SK-N-SH (cell line): Measurements from ENCODE around the gene ERC1. TPM values are rescaled to one million over a fixed set of nuclear protein-coding genes. Genes with fewer than 3 reads are reported as not detected.

Experiments used
- CTCF ChIA-PET: fragments of 300-600, 350-600 bp; formaldehyde crosslinking; extraction: SDS; loops from one replicate; lab custom pipeline; 2021; lab: Yijun Ruan, JAX
- POLR2A ChIA-PET: fragments of 350-600 bp; sonication (Branson Sonifier 250); formaldehyde crosslinking; extraction: SDS; loops from one replicate; lab custom pipeline; 2020; ENCODE audit warnings: antibody characterized with exemption, inconsistent platforms; lab: Yijun Ruan, JAX
- DNase-seq: peaks from one replicate; pipeline ENCODE4 v3.0.0; 2012
- H2AFZ ChIP-seq: fragments of 200-600 bp; sonication (generic); 2 replicates; pipeline ENCODE4 v1.8.1; 2016; ENCODE audit warnings: antibody characterized with exemption, mild to moderate bottlenecking, low read depth
- H3F3A ChIP-seq: fragments of 200-600 bp; sonication (generic); replicated peaks from 2 replicates; pipeline ENCODE3; 2016; ENCODE audit warnings: antibody characterized with exemption, mild to moderate bottlenecking; ENCODE audit not compliant: insufficient read depth
- H3K27ac ChIP-seq, 2 experiments: fragments of 200-500 bp in 1 of 2; fragments of 200-600 bp in 1 of 2; sonication (Bioruptor generic) in 1 of 2; sonication (generic), shearing (Covaris generic) in 1 of 2; 2 replicates each; pipeline versions ENCODE4 v1.5.1 to v1.6.1; 2014 to 2016; ENCODE audit warnings: low read depth in 2 of 2, inconsistent platforms in 1 of 2, low read length in 1 of 2, mild to moderate bottlenecking in 1 of 2, mixed read lengths in 1 of 2
- H3K27me3 ChIP-seq: fragments of 200-600 bp; sonication (generic), shearing (Covaris generic); 2 replicates; pipeline ENCODE4 v1.6.1; 2016; ENCODE audit warnings: mixed run types; ENCODE audit not compliant: insufficient read depth
- H3K36me3 ChIP-seq, 2 experiments: fragments of 200-500 bp in 1 of 2; fragments of 200-600 bp in 1 of 2; sonication (Bioruptor generic) in 1 of 2; sonication (generic) in 1 of 2; replicated peaks in 1 of 2; 2 replicates each; pipeline versions ENCODE3 to v1.5.1; 2014 to 2016; ENCODE audit warnings: low read length in 1 of 2, mild to moderate bottlenecking in 1 of 2; ENCODE audit not compliant: insufficient read depth in 2 of 2, control insufficient read depth in 1 of 2
- H3K4me1 ChIP-seq, 2 experiments: fragments of 200-500 bp in 1 of 2; fragments of 200-600 bp in 1 of 2; sonication (Bioruptor generic) in 1 of 2; sonication (generic), shearing (Covaris generic) in 1 of 2; 2 replicates each; pipeline versions ENCODE4 v1.5.1 to v1.6.1; 2014 to 2016; ENCODE audit warnings: low read depth in 1 of 2, low read length in 1 of 2, mixed run types in 1 of 2; ENCODE audit not compliant: insufficient read depth in 2 of 2, control insufficient read depth in 1 of 2
- H3K4me2 ChIP-seq: fragments of 200-600 bp; sonication (generic), shearing (Covaris generic); 2 replicates; pipeline ENCODE4 v1.6.1; 2017; ENCODE audit warnings: mixed run types
- H3K4me3 ChIP-seq, 2 experiments: fragments of 200-500 bp in 1 of 2; fragments of 200-600 bp in 1 of 2; sonication (Bioruptor generic) in 1 of 2; sonication (generic), shearing (Covaris generic) in 1 of 2; 2 replicates each; pipeline versions ENCODE4 v1.5.1 to v1.8.1; 2014 to 2016; ENCODE audit warnings: low read depth in 2 of 2, inconsistent platforms in 1 of 2, low read length in 1 of 2, mild to moderate bottlenecking in 1 of 2, mixed read lengths in 1 of 2, moderate library complexity in 1 of 2
- H3K79me2 ChIP-seq: fragments of 200-600 bp; sonication (generic); 2 replicates; pipeline ENCODE4 v1.8.1; 2017; ENCODE audit warnings: mild to moderate bottlenecking; ENCODE audit not compliant: insufficient read depth
- H3K9ac ChIP-seq: fragments of 200-600 bp; sonication (generic); 2 replicates; pipeline ENCODE4 v1.6.1; 2017; ENCODE audit warnings: mixed run types
- H3K9me2 ChIP-seq: fragments of 200-600 bp; sonication (generic); 2 replicates; pipeline ENCODE4 v1.6.1; 2017; ENCODE audit warnings: mixed run types
- H3K9me3 ChIP-seq: fragments of 200-600 bp; sonication (generic); 2 replicates; pipeline ENCODE4 v1.6.1; 2017; ENCODE audit warnings: mixed run types, mild to moderate bottlenecking, moderate library complexity
- H4K20me1 ChIP-seq: fragments of 200-600 bp; sonication (generic); 2 replicates; pipeline ENCODE4 v1.6.1; 2017; ENCODE audit warnings: mild to moderate bottlenecking, mixed run types; ENCODE audit not compliant: insufficient read depth
- CHD2 ChIP-seq: fragments of 150-350 bp; IDR thresholded peaks from 2 replicates; pipeline ENCODE4 v1.6.1; 2018; ENCODE audit warnings: low read length; ENCODE audit not compliant: partially characterized antibody
- ELF1 ChIP-seq: IDR thresholded peaks from 2 replicates; pipeline ENCODE4 v1.4.0; 2012
- FOSL2 ChIP-seq: IDR thresholded peaks from 2 replicates; pipeline ENCODE4 v1.4.0; 2012; ENCODE audit warnings: low read depth, mild to moderate bottlenecking, moderate library complexity, borderline replicate concordance
- FOXM1 ChIP-seq: IDR thresholded peaks from 2 replicates; pipeline ENCODE4 v1.4.0; 2012; ENCODE audit warnings: low read depth, mild to moderate bottlenecking
- GABPA ChIP-seq: IDR thresholded peaks from 2 replicates; pipeline ENCODE4 v1.4.0; 2012; ENCODE audit warnings: low read depth, mild to moderate bottlenecking
- GATA2 ChIP-seq: sonication (generic); formaldehyde crosslinking; IDR thresholded peaks from 2 replicates; pipeline ENCODE4 v1.5.0; 2020; ENCODE audit warnings: mild to moderate bottlenecking, missing genetic modification reagents
- MXI1 ChIP-seq: IDR thresholded peaks from 2 replicates; pipeline ENCODE4 v1.6.1; 2012; ENCODE audit warnings: mild to moderate bottlenecking, low read depth, low read length, improper control_type of control experiment
- NFIC ChIP-seq: IDR thresholded peaks from 2 replicates; pipeline ENCODE4 v1.4.0; 2012; ENCODE audit warnings: borderline replicate concordance
- POLR2AphosphoS5 ChIP-seq: IDR thresholded peaks from 2 replicates; pipeline ENCODE4 v1.6.1; 2012; ENCODE audit warnings: low read depth, low read length
- SMC3 ChIP-seq: IDR thresholded peaks from 2 replicates; pipeline ENCODE4 v1.6.1; 2012; ENCODE audit warnings: low read depth, low read length, improper control_type of control experiment
- YY1 ChIP-seq: IDR thresholded peaks from 2 replicates; pipeline ENCODE4 v1.4.0; 2012; ENCODE audit warnings: low read depth, mild to moderate bottlenecking
- WGBS: methylation state at CpG from one replicate; pipeline ENCODE4 v1.1.6; 2017; ENCODE audit warnings: low lambda C conversion rate; 5-methylcytosine and 5-hydroxymethylcytosine counted together
- polyA plus RNA-seq, 3 experiments: library from polyadenylated mRNA; depleted of rRNA; stranded (reverse); fragments of >200 nt; gene quantifications; 2 replicates each; pipeline ENCODE4 v1.2.3, GENCODE V29; 2012
- TF ChIP-seq, protein P1 (sequence below): IDR thresholded peaks from 2 replicates; pipeline ENCODE4 v1.4.0; 2012; ENCODE audit warnings: low read depth
- TF ChIP-seq, protein P2 (sequence below): fragments of 150-350 bp; IDR thresholded peaks from 2 replicates; pipeline ENCODE4 v1.6.1; 2017; ENCODE audit warnings: antibody characterized with exemption, low read length, low read depth, borderline replicate concordance
- TF ChIP-seq, protein P3 (sequence below): fragments of 150-350 bp; IDR thresholded peaks from 2 replicates; pipeline ENCODE4 v1.6.1; 2016; ENCODE audit warnings: mild to moderate bottlenecking, low read depth, low read length
- TF ChIP-seq, protein P4 (sequence below): IDR thresholded peaks from 2 replicates; pipeline ENCODE4; 2012
- TF ChIP-seq, protein P5 (sequence below): IDR thresholded peaks from 2 replicates; pipeline ENCODE4 v1.4.0; 2012; ENCODE audit warnings: low read depth, borderline replicate concordance
- TF ChIP-seq, protein P6 (sequence below): IDR thresholded peaks from 2 replicates; pipeline ENCODE4 v1.4.0; 2012; ENCODE audit warnings: low read depth, borderline replicate concordance

ERC1 gene
- polyA plus RNA-seq, 1 of the 3 experiments (the other 2 are of a cell fraction): 7.5 TPM

DNA sequence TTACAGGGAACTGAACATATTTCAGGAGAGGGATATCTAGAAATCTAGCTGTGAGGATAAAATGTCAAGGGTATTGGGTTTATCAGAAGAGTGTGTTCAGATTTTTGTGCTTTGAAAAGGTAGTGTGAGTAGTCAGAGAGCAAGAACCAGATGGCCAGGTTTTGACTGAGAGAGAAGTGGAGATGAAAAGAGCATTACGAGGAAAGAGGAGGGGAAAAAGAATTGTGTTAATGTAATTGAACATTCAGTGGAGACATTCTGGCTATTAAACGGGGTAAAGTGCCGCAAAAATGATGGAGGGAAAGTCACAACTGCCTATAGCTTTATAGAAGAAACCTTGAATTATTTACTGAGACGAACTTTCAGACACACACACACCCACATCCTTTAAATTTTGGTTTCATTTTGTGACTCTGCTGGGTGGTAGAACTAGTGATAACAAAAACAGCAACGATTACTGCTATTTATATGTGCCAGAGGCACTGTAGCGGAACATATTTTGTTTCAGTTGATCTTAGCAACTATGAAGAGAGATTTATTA is 213.6 kb downstream of the ERC1 start:
- H3K36me3 ChIP-seq: peaks cover 0 to 7% of the 10 kb centered on the region in 2 experiments
- H2AFZ ChIP-seq: peak overlapping the region; percentile 35
- H3F3A ChIP-seq: peaks cover 18% of the 10 kb centered on the region
- peak overlapping the region; percentile 70 for H3K9ac ChIP-seq
- 23% methylated on average over 6 of the region's 6 CpGs for WGBS
- TF ChIP-seq, protein P1, sequence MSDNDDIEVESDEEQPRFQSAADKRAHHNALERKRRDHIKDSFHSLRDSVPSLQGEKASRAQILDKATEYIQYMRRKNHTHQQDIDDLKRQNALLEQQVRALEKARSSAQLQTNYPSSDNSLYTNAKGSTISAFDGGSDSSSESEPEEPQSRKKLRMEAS: no peak
- TF ChIP-seq, protein P2, sequence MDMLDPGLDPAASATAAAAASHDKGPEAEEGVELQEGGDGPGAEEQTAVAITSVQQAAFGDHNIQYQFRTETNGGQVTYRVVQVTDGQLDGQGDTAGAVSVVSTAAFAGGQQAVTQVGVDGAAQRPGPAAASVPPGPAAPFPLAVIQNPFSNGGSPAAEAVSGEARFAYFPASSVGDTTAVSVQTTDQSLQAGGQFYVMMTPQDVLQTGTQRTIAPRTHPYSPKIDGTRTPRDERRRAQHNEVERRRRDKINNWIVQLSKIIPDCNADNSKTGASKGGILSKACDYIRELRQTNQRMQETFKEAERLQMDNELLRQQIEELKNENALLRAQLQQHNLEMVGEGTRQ: no peak
- no peak for TF ChIP-seq CHD2
- TF ChIP-seq, protein P3, sequence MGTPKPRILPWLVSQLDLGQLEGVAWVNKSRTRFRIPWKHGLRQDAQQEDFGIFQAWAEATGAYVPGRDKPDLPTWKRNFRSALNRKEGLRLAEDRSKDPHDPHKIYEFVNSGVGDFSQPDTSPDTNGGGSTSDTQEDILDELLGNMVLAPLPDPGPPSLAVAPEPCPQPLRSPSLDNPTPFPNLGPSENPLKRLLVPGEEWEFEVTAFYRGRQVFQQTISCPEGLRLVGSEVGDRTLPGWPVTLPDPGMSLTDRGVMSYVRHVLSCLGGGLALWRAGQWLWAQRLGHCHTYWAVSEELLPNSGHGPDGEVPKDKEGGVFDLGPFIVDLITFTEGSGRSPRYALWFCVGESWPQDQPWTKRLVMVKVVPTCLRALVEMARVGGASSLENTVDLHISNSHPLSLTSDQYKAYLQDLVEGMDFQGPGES: no peak
- no peak for TF ChIP-seq ELF1
- TF ChIP-seq FOSL2: no peak
- TF ChIP-seq SMC3: no peak
- no peak for TF ChIP-seq FOXM1
- TF ChIP-seq YY1: no peak
- no peak for TF ChIP-seq POLR2AphosphoS5
- TF ChIP-seq NFIC: no peak
- no peak for TF ChIP-seq MXI1
- TF ChIP-seq, protein P4, sequence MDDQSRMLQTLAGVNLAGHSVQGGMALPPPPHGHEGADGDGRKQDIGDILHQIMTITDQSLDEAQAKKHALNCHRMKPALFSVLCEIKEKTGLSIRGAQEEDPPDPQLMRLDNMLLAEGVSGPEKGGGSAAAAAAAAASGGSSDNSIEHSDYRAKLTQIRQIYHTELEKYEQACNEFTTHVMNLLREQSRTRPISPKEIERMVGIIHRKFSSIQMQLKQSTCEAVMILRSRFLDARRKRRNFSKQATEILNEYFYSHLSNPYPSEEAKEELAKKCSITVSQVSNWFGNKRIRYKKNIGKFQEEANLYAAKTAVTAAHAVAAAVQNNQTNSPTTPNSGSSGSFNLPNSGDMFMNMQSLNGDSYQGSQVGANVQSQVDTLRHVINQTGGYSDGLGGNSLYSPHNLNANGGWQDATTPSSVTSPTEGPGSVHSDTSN: no peak
- TF ChIP-seq, protein P5, sequence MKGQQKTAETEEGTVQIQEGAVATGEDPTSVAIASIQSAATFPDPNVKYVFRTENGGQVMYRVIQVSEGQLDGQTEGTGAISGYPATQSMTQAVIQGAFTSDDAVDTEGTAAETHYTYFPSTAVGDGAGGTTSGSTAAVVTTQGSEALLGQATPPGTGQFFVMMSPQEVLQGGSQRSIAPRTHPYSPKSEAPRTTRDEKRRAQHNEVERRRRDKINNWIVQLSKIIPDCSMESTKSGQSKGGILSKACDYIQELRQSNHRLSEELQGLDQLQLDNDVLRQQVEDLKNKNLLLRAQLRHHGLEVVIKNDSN: no peak
- no peak for TF ChIP-seq GATA2 (CRISPR knock-in tag)
- no peak for TF ChIP-seq GABPA
- TF ChIP-seq, protein P6, sequence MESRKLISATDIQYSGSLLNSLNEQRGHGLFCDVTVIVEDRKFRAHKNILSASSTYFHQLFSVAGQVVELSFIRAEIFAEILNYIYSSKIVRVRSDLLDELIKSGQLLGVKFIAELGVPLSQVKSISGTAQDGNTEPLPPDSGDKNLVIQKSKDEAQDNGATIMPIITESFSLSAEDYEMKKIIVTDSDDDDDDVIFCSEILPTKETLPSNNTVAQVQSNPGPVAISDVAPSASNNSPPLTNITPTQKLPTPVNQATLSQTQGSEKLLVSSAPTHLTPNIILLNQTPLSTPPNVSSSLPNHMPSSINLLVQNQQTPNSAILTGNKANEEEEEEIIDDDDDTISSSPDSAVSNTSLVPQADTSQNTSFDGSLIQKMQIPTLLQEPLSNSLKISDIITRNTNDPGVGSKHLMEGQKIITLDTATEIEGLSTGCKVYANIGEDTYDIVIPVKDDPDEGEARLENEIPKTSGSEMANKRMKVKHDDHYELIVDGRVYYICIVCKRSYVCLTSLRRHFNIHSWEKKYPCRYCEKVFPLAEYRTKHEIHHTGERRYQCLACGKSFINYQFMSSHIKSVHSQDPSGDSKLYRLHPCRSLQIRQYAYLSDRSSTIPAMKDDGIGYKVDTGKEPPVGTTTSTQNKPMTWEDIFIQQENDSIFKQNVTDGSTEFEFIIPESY: no peak
- H3K4me1 ChIP-seq: peaks cover 14 to 31% of the 10 kb centered on the region in 2 experiments
- ChIA-PET CTCF (interaction anchor here (0.7 kb wide), 1 partner anchor 177 kb away, joined by 3 read pairs; no protein-coding TSS in a partner anchor), POLR2A (no interaction called here)
- peaks cover 30% of the 10 kb centered on the region; the same call in 1 of the 2 replicates for H3K79me2 ChIP-seq
- H3K4me3 ChIP-seq: peak overlapping the region; percentile 42 to 60
- H4K20me1 ChIP-seq: no peaks in the 10 kb centered on the region
- DNase-seq: peak; percentile 8
- no peaks in the 10 kb centered on the region for H3K9me3 ChIP-seq
- no peaks in the 10 kb centered on the region for H3K27me3 ChIP-seq
- no peaks in the 10 kb centered on the region for H3K9me2 ChIP-seq
- H3K27ac ChIP-seq: peak overlapping the region; percentile 74 to 81
- peak overlapping the region; percentile 79 for H3K4me2 ChIP-seq
